Measurements from ENCODE around the gene RTF1. TPM values are rescaled to one million over a fixed set of nuclear protein-coding genes. Genes with fewer than 3 reads are reported as not detected.

Gene RTF1
- total RNA-seq, 4 donors from 2014 or later = 22.0 to 66.9 (median 36.1) TPM

GRCh38 chr15:41392659-41393058, 24.2 kb upstream of the RTF1 start:
- H3K27ac ChIP-seq = no peak overlapping the region
- H3K9me3 ChIP-seq = no peaks in the 10 kb centered on the region
- H3K27me3 ChIP-seq = no peaks in the 10 kb centered on the region
- DNase-seq (ENCODE audit: low spot score in 2 of 2) = no peak
- WGBS = 85% methylated on average over 2 of the region's 2 CpGs
- H3K36me3 ChIP-seq = peaks cover 47% of the 10 kb centered on the region
- no peaks in the 10 kb centered on the region for H3K4me1 ChIP-seq
- H3K4me3 ChIP-seq = no peak overlapping the region
- no peak for TF ChIP-seq POLR2AphosphoS5 (IDR thresholded peaks at IDR 0.05)
- no peak for TF ChIP-seq CTCF (IDR thresholded peaks at IDR 0.05)
- TF ChIP-seq POLR2A (IDR thresholded peaks at IDR 0.05) = no peak
- TF ChIP-seq EP300 (IDR thresholded peaks at IDR 0.05) = no peak

GRCh38 chr15:41394924-41395323, 22.0 kb upstream of the RTF1 start:
- Histone ChIP-seq H3K9me3 (no peaks in the 10 kb centered on the region), H3K4me3 (no peak overlapping the region), H3K27ac (no peak overlapping the region), H3K36me3 (peaks cover 38% of the 10 kb centered on the region), H3K4me1 (no peaks in the 10 kb centered on the region), H3K27me3 (no peaks in the 10 kb centered on the region)
- TF ChIP-seq EP300 (IDR thresholded peaks at IDR 0.05) = no peak
- TF ChIP-seq CTCF (IDR thresholded peaks at IDR 0.05) = no peak
- no peak for TF ChIP-seq POLR2A (IDR thresholded peaks at IDR 0.05)
- TF ChIP-seq POLR2AphosphoS5 (IDR thresholded peaks at IDR 0.05) = no peak
- DNase-seq (ENCODE audit: low spot score in 2 of 2) = no peak
- 100% methylated on average over 4 of the region's 4 CpGs for WGBS

GRCh38 chr15:41396111-41396510, 20.8 kb upstream of the RTF1 start:
- no peaks in the 10 kb centered on the region for H3K27me3 ChIP-seq
- TF ChIP-seq POLR2AphosphoS5 (IDR thresholded peaks at IDR 0.05) (no peak), EP300 (IDR thresholded peaks at IDR 0.05) (no peak), CTCF (IDR thresholded peaks at IDR 0.05) (no peak), POLR2A (IDR thresholded peaks at IDR 0.05) (no peak)
- H3K4me1 ChIP-seq = no peaks in the 10 kb centered on the region
- no peak overlapping the region for H3K4me3 ChIP-seq
- H3K36me3 ChIP-seq = peaks cover 32% of the 10 kb centered on the region
- no peaks in the 10 kb centered on the region for H3K9me3 ChIP-seq
- 86% methylated on average over 3 of the region's 3 CpGs for WGBS
- no peak for DNase-seq (ENCODE audit: low spot score in 2 of 2)
- H3K27ac ChIP-seq = no peak overlapping the region

- Histone ChIP-seq H3K4me1 (peaks cover 7% of the 10 kb centered on the region), H3K9me3 (no peaks in the 10 kb centered on the region), H3K36me3 (no peaks in the 10 kb centered on the region), H3K27ac (peak overlapping the region; percentile 91), H3K4me3 (peak overlapping the region; percentile 84), H3K27me3 (no peaks in the 10 kb centered on the region)
- no peak for DNase-seq (ENCODE audit: low spot score in 2 of 2)
- TF ChIP-seq EP300 (IDR thresholded peaks at IDR 0.05) = no peak
- no peak for TF ChIP-seq POLR2AphosphoS5 (IDR thresholded peaks at IDR 0.05)
- TF ChIP-seq POLR2A (IDR thresholded peaks at IDR 0.05) = no peak
- TF ChIP-seq CTCF (IDR thresholded peaks at IDR 0.05) = no peak
- WGBS = 5% methylated on average over 9 of the region's 9 CpGs
These were observed 15.0 kb upstream of the RTF1 start for GRCh38 chr15:41401904-41402267.

- Histone ChIP-seq H3K9me3 (no peaks in the 10 kb centered on the region), H3K27ac (no peak overlapping the region), H3K27me3 (no peaks in the 10 kb centered on the region), H3K36me3 (no peaks in the 10 kb centered on the region), H3K4me3 (no peak overlapping the region), H3K4me1 (peaks cover 3% of the 10 kb centered on the region)
- 74% methylated on average over 5 of the region's 5 CpGs for WGBS
- TF ChIP-seq POLR2A (IDR thresholded peaks at IDR 0.05) = no peak
- TF ChIP-seq CTCF (IDR thresholded peaks at IDR 0.05) = no peak
- no peak for TF ChIP-seq POLR2AphosphoS5 (IDR thresholded peaks at IDR 0.05)
- TF ChIP-seq EP300 (IDR thresholded peaks at IDR 0.05) = no peak
- DNase-seq (ENCODE audit: low spot score in 2 of 2) = no peak
These were observed 9.6 kb upstream of the RTF1 start for GRCh38 chr15:41407341-41407740.
